Calu3 (cell line): ENCODE results near the gene SASH3. TPM values are rescaled to one million over a fixed set of nuclear protein-coding genes. Genes with fewer than 3 reads are reported as not detected.

ENCODE experiments used
- BruUV-seq: library from RNA; stranded (reverse); fragments of 400-500 nt; replicated peaks from 2 replicates; lab custom pipeline; 2021; lab: Mats Ljungman, UMichigan
- CTCF ChIA-PET: fragments of 300-600 bp; sonication (Branson Sonifier 250); formaldehyde crosslinking; loops from one replicate; lab custom pipeline; 2022; ENCODE audit warnings: antibody characterized with exemption; lab: Charles Lee
- DNase-seq: peaks from one replicate; pipeline ENCODE4 v3.0.0; 2022
- H3K27ac Mint-ChIP-seq: one replicate; pipeline ENCODE4 v1.8.0; 2022; ENCODE audit warnings: mixed read lengths; ENCODE audit not compliant: unreplicated experiment
- H3K27me3 Mint-ChIP-seq: one replicate; pipeline ENCODE4 v1.8.0; 2022; ENCODE audit warnings: mixed read lengths; ENCODE audit not compliant: unreplicated experiment
- H3K36me3 Mint-ChIP-seq: one replicate; pipeline ENCODE4 v1.8.0; 2022; ENCODE audit warnings: mild to moderate bottlenecking, moderate library complexity, mixed read lengths; ENCODE audit not compliant: insufficient read depth, unreplicated experiment
- H3K4me1 Mint-ChIP-seq: one replicate; pipeline ENCODE4 v1.8.0; 2022; ENCODE audit warnings: mild to moderate bottlenecking, low read depth, mixed read lengths; ENCODE audit not compliant: unreplicated experiment
- H3K4me3 Mint-ChIP-seq: one replicate; pipeline ENCODE4 v1.8.0; 2022; ENCODE audit warnings: mild to moderate bottlenecking, low read depth, moderate library complexity, mixed read lengths; ENCODE audit not compliant: unreplicated experiment
- H3K9me3 Mint-ChIP-seq: one replicate; pipeline ENCODE4 v1.8.0; 2022; ENCODE audit warnings: low read depth, mixed read lengths; ENCODE audit not compliant: unreplicated experiment
- intact Hi-C: fragments of 100-400 bp; cut with micrococcal nuclease; formaldehyde crosslinking; loops from one replicate; pipeline ENCODE4 v1.10.0; 2022; ENCODE audit not compliant: unreplicated experiment
- total RNA-seq: library from RNA; stranded (reverse); gene quantifications from 2 replicates; pipeline ENCODE4 v1.2.3, GENCODE V29; 2022
- TF ChIP-seq, protein P1 (sequence below): fragments of 200-600 bp; IDR thresholded peaks from one replicate; pipeline ENCODE4 v1.8.0; 2022; ENCODE audit warnings: antibody characterized with exemption; ENCODE audit not compliant: unreplicated experiment

Gene SASH3
- total RNA-seq, 1 experiment from 2014 or later, result not detected

DNA sequence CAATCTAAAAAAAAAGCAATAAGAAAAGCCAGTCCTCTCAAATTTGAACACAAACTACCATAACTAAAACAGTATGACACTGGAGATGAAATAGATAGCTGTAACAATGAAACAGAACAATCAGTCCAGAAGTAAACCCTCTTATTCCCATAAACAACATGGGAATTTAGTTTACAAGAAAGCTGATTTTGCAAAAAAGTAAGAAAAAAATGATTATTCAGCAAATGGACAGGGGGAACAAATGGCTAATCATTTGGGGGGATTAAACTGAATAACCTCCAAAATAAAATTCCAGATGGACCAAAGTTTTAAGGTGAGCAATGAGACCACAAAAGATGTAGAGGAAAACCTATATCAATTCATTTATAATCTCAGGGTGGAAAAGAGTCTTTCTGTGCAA, 16.1 kb upstream of the SASH3 start:
- Mint-ChIP-seq H3K9me3 (no peaks in the 10 kb centered on the region), H3K27ac (no peak overlapping the region), H3K4me3 (no peak overlapping the region), H3K36me3 (no peaks in the 10 kb centered on the region), H3K27me3 (no peaks in the 10 kb centered on the region), H3K4me1 (no peaks in the 10 kb centered on the region)
- TF ChIP-seq, protein P1, sequence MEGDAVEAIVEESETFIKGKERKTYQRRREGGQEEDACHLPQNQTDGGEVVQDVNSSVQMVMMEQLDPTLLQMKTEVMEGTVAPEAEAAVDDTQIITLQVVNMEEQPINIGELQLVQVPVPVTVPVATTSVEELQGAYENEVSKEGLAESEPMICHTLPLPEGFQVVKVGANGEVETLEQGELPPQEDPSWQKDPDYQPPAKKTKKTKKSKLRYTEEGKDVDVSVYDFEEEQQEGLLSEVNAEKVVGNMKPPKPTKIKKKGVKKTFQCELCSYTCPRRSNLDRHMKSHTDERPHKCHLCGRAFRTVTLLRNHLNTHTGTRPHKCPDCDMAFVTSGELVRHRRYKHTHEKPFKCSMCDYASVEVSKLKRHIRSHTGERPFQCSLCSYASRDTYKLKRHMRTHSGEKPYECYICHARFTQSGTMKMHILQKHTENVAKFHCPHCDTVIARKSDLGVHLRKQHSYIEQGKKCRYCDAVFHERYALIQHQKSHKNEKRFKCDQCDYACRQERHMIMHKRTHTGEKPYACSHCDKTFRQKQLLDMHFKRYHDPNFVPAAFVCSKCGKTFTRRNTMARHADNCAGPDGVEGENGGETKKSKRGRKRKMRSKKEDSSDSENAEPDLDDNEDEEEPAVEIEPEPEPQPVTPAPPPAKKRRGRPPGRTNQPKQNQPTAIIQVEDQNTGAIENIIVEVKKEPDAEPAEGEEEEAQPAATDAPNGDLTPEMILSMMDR, result no peak
- no peak for DNase-seq
- CTCF ChIA-PET, result interaction anchor here (0.6 kb wide), 1 partner anchor 25 kb away, joined by 3 read pairs; no protein-coding TSS in a partner anchor
- intact Hi-C loops, result no loop called here
- no TSS peak for BruUV-seq

DNA sequence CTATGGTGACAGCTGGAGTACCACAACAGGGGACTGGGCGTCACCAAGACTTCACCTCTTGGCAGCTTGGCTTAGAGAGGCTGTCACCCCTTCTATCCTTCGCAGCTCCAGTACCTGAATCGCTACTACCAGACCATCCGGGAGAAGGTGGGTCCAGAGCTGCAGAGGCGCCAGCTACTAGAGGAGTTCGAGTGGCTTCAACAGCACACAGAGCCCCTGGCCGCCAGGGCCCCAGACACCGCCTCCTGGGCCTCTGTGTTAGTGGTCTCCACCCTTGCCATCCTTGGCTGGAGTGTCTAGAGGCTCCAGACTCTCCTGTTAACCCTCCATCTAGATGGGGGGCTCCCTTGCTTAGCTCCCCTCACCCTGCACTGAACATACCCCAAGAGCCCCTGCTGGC, 11.6 kb upstream of the SASH3 start:
- no peaks in the 10 kb centered on the region for H3K27me3 Mint-ChIP-seq
- no peaks in the 10 kb centered on the region for H3K4me1 Mint-ChIP-seq
- TF ChIP-seq, protein P1, result no peak
- no peak for DNase-seq
- no peak overlapping the region for H3K4me3 Mint-ChIP-seq
- intact Hi-C loops, result no loop called here
- H3K9me3 Mint-ChIP-seq, result no peaks in the 10 kb centered on the region
- no peak overlapping the region for H3K27ac Mint-ChIP-seq
- no TSS peak for BruUV-seq
- CTCF ChIA-PET, result no interaction called here
- no peaks in the 10 kb centered on the region for H3K36me3 Mint-ChIP-seq

DNA sequence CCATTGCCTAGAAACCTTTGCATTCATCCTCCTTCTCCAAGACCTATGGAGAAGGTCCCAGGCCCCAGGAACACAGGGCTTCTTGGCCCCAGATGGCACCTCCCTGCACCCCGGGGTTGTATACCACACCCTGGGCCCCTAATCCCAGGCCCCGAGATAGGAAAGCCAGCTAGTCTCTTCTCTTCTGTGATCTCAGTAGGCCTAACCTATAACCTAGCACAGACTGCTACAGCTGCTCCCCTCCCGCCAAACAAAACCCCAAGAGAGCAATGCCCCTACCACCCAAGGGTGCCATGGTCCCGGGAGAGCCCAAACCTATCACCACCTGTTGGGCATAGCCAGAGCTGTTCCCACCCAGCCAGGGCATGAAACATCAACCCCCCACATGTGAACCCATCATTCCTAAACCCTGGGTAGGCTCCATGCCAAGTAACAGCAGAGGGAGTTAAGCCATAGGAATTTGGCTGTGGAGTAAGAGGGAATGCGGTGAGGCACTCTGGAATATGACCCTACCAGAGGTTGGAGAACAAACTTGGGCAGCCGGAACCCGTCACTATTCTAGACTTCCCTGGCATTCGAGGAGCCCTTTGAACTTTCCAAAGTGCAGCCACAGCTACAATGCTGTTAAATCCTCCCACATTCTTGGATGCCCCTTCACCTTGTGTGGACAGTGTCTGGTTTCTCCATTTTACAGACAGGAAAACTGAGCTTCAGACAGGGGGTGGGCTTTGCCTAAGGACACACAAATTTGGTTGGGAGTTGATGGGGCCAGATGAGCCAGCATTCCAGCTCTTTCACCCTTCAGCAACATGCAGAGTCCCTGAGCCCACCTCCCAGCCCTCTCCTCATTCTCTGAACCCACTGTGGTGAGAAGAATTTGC, 10.9 kb upstream of the SASH3 start:
- no peak overlapping the region for H3K27ac Mint-ChIP-seq
- no peaks in the 10 kb centered on the region for H3K27me3 Mint-ChIP-seq
- intact Hi-C loops, result no loop called here
- H3K9me3 Mint-ChIP-seq, result no peaks in the 10 kb centered on the region
- CTCF ChIA-PET, result no interaction called here
- BruUV-seq, result no TSS peak
- no peaks in the 10 kb centered on the region for H3K36me3 Mint-ChIP-seq
- no peak overlapping the region for H3K4me3 Mint-ChIP-seq
- TF ChIP-seq, protein P1, result no peak
- no peak for DNase-seq
- H3K4me1 Mint-ChIP-seq, result no peaks in the 10 kb centered on the region

DNA sequence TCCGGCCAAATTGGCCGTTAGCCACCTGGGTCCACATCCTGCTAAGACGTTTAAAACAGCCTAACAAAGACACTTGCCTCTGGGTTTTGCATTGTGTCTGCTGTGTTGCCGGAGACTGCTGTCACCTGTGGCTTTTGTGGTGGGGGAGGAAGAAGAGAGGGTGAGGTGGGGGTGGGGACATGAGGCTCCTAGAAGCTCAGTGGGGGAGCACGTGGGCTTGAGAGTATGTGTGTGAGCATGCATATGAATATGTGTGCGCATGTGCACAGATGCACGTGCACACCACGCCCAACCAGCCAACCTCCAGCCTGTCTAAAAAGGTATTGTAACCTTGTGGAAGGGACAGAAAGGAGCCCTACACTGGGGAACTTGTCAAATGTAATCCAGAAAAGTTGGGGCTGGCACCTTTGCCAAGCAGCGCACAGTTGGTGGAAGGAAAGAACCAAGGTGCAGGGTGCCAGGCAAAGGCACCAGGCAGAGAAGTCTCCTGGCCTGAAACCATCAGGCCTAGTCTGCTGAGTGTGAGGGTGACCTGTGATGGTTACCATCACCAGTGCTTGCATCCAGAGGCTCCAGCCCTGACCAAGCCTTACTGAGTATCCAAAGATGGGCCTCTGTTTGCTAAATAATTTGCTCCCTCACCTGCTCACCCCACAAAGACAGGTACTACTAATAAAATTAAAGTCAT, 10.1 kb upstream of the SASH3 start:
- intact Hi-C loops, result no loop called here
- CTCF ChIA-PET, result no interaction called here
- no peaks in the 10 kb centered on the region for H3K4me1 Mint-ChIP-seq
- H3K9me3 Mint-ChIP-seq, result no peaks in the 10 kb centered on the region
- H3K4me3 Mint-ChIP-seq, result no peak overlapping the region
- H3K27me3 Mint-ChIP-seq, result no peaks in the 10 kb centered on the region
- no peak overlapping the region for H3K27ac Mint-ChIP-seq
- no TSS peak for BruUV-seq
- no peak for DNase-seq
- TF ChIP-seq, protein P1, result no peak
- no peaks in the 10 kb centered on the region for H3K36me3 Mint-ChIP-seq
